Sigmoid colon (tissue), 7 donors: Measurements from ENCODE around the gene ACAA2. TPM values are rescaled to one million over a fixed set of nuclear protein-coding genes. Genes with fewer than 3 reads are reported as not detected.

Experiments used
- DNase-seq: peaks from one replicate; pipeline ENCODE4 v3.0.0-alpha.2; 2019
- H3K27ac ChIP-seq, 4 donors: fragments of 200-600 bp; sonication (generic); one replicate each; pipeline ENCODE4 v1.5.1; 2016 to 2019; ENCODE audit warnings: mild to moderate bottlenecking in 1 of 4
- H3K27me3 ChIP-seq, 3 donors: fragments of 200-600 bp; sonication (generic); one replicate each; pipeline ENCODE4 v1.5.1; 2019; ENCODE audit warnings: mild to moderate bottlenecking in 1 of 3
- H3K36me3 ChIP-seq, 4 donors: fragments of 200-600 bp; sonication (generic); one replicate each; pipeline ENCODE4 v1.5.1; 2016 to 2019
- H3K4me1 ChIP-seq, 4 donors: fragments of 200-600 bp; sonication (generic); one replicate each; pipeline ENCODE4 v1.5.1; 2017 to 2019
- H3K4me3 ChIP-seq, 4 donors: fragments of 200-600 bp; sonication (generic); one replicate each; pipeline ENCODE4 v1.5.1; 2017 to 2019; ENCODE audit warnings: mild to moderate bottlenecking in 2 of 4, moderate library complexity in 1 of 4
- H3K9me3 ChIP-seq, 4 donors: fragments of 200-600 bp in 3 of 4; sonication (generic) in 3 of 4; one replicate each; pipeline versions ENCODE4 v1.5.1 to v1.6.1; 2013 to 2019
- EP300 ChIP-seq, 4 donors: sonication (generic); formaldehyde crosslinking; IDR thresholded peaks; one replicate each; pipeline ENCODE4 v1.6.1; 2017; ENCODE audit warnings: antibody characterized with exemption in 4 of 4
- POLR2A ChIP-seq, 2 donors: fragments of 450-650 bp; IDR thresholded peaks; one replicate each; pipeline ENCODE4 v1.6.1; 2016; ENCODE audit warnings: antibody characterized with exemption in 2 of 2, mild to moderate bottlenecking in 2 of 2, moderate library complexity in 2 of 2
- POLR2AphosphoS5 ChIP-seq, 4 donors: sonication (generic); formaldehyde crosslinking; IDR thresholded peaks; one replicate each; pipeline ENCODE4 v1.6.1; 2017; ENCODE audit warnings: antibody characterized with exemption in 4 of 4
- WGBS, 2 donors: extraction: QIAGEN DNeasy Blood & Tissue Kit; methylation state at CpG; one replicate each; pipeline ENCODE4 v1.1.7; 2013; 5-methylcytosine and 5-hydroxymethylcytosine counted together
- intact Hi-C: fragments of 100-400 bp; cut with DNase I; formaldehyde crosslinking; loops from one replicate; pipeline ENCODE4 v1.15.1; 2023
- polyA plus RNA-seq, 3 donors: library from polyadenylated mRNA; stranded (reverse); fragments of 200-250 nt; gene quantifications; one replicate each; pipeline ENCODE4 v1.2.3, GENCODE V29; 2013
- total RNA-seq, 4 donors: library from RNA; depleted of rRNA; stranded (reverse); fragments of >200 nt; gene quantifications; one replicate each; pipeline ENCODE4 v1.1.0, GENCODE V29; 2016
- TF ChIP-seq, protein P1 (sequence below), 4 experiments: fragments of 450-650 bp in 3 of 4; fragments of 200-600 bp in 1 of 4; IDR thresholded peaks; one replicate each; pipeline ENCODE4 v1.5.1; 2016 to 2019; ENCODE audit warnings: antibody characterized with exemption in 4 of 4, mild to moderate bottlenecking in 3 of 4, moderate library complexity in 2 of 4
- donor health status: healthy with polysubstance abuse.
- donor health status: Bipolar disorder and iron deficiency.
- donor health status: healthy.

ACAA2 gene
- total and polyA plus RNA-seq, 7 donors = 61.8 to 478 (median 87.7) TPM

- DNase-seq = no peak
These were observed 32.5 kb upstream of the ACAA2 start for GRCh38 chr18:49845629-49846360.

DNA sequence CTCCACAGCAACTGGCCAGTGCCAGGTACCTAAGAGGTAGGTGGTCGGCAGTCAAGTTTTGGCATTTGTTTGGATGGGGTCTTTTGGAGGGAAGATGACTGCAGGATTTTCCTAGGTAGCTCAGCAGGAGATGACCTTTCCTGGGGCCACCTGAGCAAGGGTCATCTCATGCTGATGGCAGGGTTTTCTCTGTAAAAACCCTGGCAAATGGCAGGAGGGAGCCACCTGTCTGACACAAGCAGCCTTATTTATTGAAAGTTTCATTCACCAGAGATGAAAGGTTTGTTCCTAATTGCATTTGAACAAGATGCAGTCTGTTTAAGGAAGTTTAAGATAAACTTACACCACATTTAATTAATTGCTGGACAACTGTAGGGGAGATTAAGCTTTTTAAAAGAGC is 31.6 kb upstream of the ACAA2 start:
- peaks cover 5 to 50% (median 7%) of the 10 kb centered on the region in 3 donors for H3K27me3 ChIP-seq
- 89 to 98% methylated on average over 1 of the region's 1 CpG for WGBS, 2 donors
- H3K9me3 ChIP-seq = no peaks in the 10 kb centered on the region
- peaks cover 0 to 9% (median 0%) of the 10 kb centered on the region in 4 donors for H3K4me1 ChIP-seq
- no peak overlapping the region for H3K4me3 ChIP-seq
- TF ChIP-seq POLR2A (IDR thresholded peaks at IDR 0.05) = no peak
- TF ChIP-seq, protein P1, sequence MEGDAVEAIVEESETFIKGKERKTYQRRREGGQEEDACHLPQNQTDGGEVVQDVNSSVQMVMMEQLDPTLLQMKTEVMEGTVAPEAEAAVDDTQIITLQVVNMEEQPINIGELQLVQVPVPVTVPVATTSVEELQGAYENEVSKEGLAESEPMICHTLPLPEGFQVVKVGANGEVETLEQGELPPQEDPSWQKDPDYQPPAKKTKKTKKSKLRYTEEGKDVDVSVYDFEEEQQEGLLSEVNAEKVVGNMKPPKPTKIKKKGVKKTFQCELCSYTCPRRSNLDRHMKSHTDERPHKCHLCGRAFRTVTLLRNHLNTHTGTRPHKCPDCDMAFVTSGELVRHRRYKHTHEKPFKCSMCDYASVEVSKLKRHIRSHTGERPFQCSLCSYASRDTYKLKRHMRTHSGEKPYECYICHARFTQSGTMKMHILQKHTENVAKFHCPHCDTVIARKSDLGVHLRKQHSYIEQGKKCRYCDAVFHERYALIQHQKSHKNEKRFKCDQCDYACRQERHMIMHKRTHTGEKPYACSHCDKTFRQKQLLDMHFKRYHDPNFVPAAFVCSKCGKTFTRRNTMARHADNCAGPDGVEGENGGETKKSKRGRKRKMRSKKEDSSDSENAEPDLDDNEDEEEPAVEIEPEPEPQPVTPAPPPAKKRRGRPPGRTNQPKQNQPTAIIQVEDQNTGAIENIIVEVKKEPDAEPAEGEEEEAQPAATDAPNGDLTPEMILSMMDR (IDR thresholded peaks at IDR 0.05) = no peak
- TF ChIP-seq POLR2AphosphoS5 (IDR thresholded peaks at IDR 0.05) = no peak
- no peak for TF ChIP-seq EP300 (IDR thresholded peaks at IDR 0.05)
- intact Hi-C loops = no loop called here
- no peaks in the 10 kb centered on the region for H3K36me3 ChIP-seq
- no peak for DNase-seq
- H3K27ac ChIP-seq = no peak overlapping the region

More at GRCh38 chr18:49845629-49846360, 32.5 kb upstream of the ACAA2 start:
- H3K9me3 ChIP-seq = no peaks in the 10 kb centered on the region
- WGBS, 2 donors = 81 to 82% methylated on average over 6 of the region's 6 CpGs
- intact Hi-C loops = no loop called here
- H3K27ac ChIP-seq = no peak overlapping the region
- H3K36me3 ChIP-seq = no peaks in the 10 kb centered on the region
- H3K4me3 ChIP-seq = no peak overlapping the region
- TF ChIP-seq POLR2AphosphoS5 (IDR thresholded peaks at IDR 0.05) (no peak), POLR2A (IDR thresholded peaks at IDR 0.05) (no peak), EP300 (IDR thresholded peaks at IDR 0.05) (no peak)
- TF ChIP-seq, protein P1 (IDR thresholded peaks at IDR 0.05) = no peak
- H3K27me3 ChIP-seq = peaks cover 5 to 53% (median 7%) of the 10 kb centered on the region in 3 donors
- H3K4me1 ChIP-seq = peaks cover 0 to 9% (median 0%) of the 10 kb centered on the region in 4 donors

GRCh38 chr18:49843778-49844625 is 30.7 kb upstream of the ACAA2 start:
- Histone ChIP-seq H3K36me3 (no peaks in the 10 kb centered on the region), H3K27ac (no peak overlapping the region), H3K4me3 (no peak overlapping the region), H3K4me1 (peaks cover 0 to 9% (median 0%) of the 10 kb centered on the region in 4 donors), H3K9me3 (no peaks in the 10 kb centered on the region), H3K27me3 (peaks cover 5 to 41% (median 7%) of the 10 kb centered on the region in 3 donors)
- DNase-seq = no peak
- intact Hi-C loops = no loop called here
- WGBS, 2 donors = 88 to 90% methylated on average over 6 of the region's 6 CpGs
- no peak for TF ChIP-seq EP300 (IDR thresholded peaks at IDR 0.05)
- no peak for TF ChIP-seq POLR2A (IDR thresholded peaks at IDR 0.05)
- TF ChIP-seq, protein P1 (IDR thresholded peaks at IDR 0.05) = no peak
- no peak for TF ChIP-seq POLR2AphosphoS5 (IDR thresholded peaks at IDR 0.05)

GRCh38 chr18:49843131-49843530 is 29.8 kb upstream of the ACAA2 start:
- H3K36me3 ChIP-seq = no peaks in the 10 kb centered on the region
- TF ChIP-seq, protein P1 (IDR thresholded peaks at IDR 0.05) = no peak
- no peak overlapping the region for H3K27ac ChIP-seq
- intact Hi-C loops = no loop called here
- no peak overlapping the region for H3K4me3 ChIP-seq
- WGBS, 2 donors = 92 to 94% methylated on average over 10 of the region's 10 CpGs
- H3K4me1 ChIP-seq = peaks cover 0 to 9% (median 0%) of the 10 kb centered on the region in 4 donors
- no peaks in the 10 kb centered on the region for H3K9me3 ChIP-seq
- peaks cover 5 to 34% (median 7%) of the 10 kb centered on the region in 3 donors for H3K27me3 ChIP-seq
- no peak for DNase-seq
